Progenitor cell of endocrine pancreas (in vitro differentiated cells): ENCODE measurements around the gene CRHR2. TPM values are rescaled to one million over a fixed set of nuclear protein-coding genes. Genes with fewer than 3 reads are reported as not detected.

Experiments used
- DNase-seq: peaks from one replicate; pipeline ENCODE4 v3.0.0; 2021; ENCODE audit warnings: low spot score; ENCODE audit not compliant: unreplicated experiment
- H3K27ac Mint-ChIP-seq: 2 replicates; pipeline ENCODE4 v1.8.0; 2021; ENCODE audit warnings: mild to moderate bottlenecking, moderate library complexity, mixed read lengths
- H3K27me3 Mint-ChIP-seq: 2 replicates; pipeline ENCODE4 v1.8.0; 2021; ENCODE audit warnings: mixed read lengths
- H3K36me3 Mint-ChIP-seq: 2 replicates; pipeline ENCODE4 v1.8.0; 2022; ENCODE audit warnings: mixed read lengths; ENCODE audit not compliant: insufficient read depth
- H3K4me1 Mint-ChIP-seq: 2 replicates; pipeline ENCODE4 v1.8.0; 2021; ENCODE audit warnings: low read depth, mixed read lengths
- H3K4me3 Mint-ChIP-seq: 2 replicates; pipeline ENCODE4 v1.8.0; 2021; ENCODE audit warnings: low read depth, mild to moderate bottlenecking, moderate library complexity, mixed read lengths
- H3K9me3 Mint-ChIP-seq: 2 replicates; pipeline ENCODE4 v1.8.0; 2021; ENCODE audit warnings: low read depth, mixed read lengths
- CTCF ChIP-seq: fragments of 200-600 bp; sonication (generic); IDR thresholded peaks from one replicate; pipeline ENCODE4 v1.5.0; 2021; ENCODE audit warnings: antibody characterized with exemption, mild to moderate bottlenecking; ENCODE audit not compliant: unreplicated experiment
- total RNA-seq: library from RNA; stranded (reverse); gene quantifications from 2 replicates; pipeline ENCODE4 v1.2.1, GENCODE V29; 2021

The CRHR2 gene
- total RNA-seq, 1 donor from 2014 or later = not detected

- no peak for DNase-seq
- Mint-ChIP-seq H3K4me3 (no peak overlapping the region), H3K27me3 (peaks cover 3% of the 10 kb centered on the region), H3K27ac (no peak overlapping the region), H3K9me3 (no peaks in the 10 kb centered on the region), H3K36me3 (no peaks in the 10 kb centered on the region), H3K4me1 (peaks cover 1% of the 10 kb centered on the region)
- no peak for TF ChIP-seq CTCF
Observed at GRCh38 chr7:30706908-30707307, 24.7 kb upstream of the CRHR2 start.

GRCh38 chr7:30706316-30706715 is 24.1 kb upstream of the CRHR2 start:
- no peaks in the 10 kb centered on the region for H3K9me3 Mint-ChIP-seq
- H3K4me1 Mint-ChIP-seq = peaks cover 2% of the 10 kb centered on the region
- no peak for DNase-seq
- H3K27me3 Mint-ChIP-seq = peaks cover 3% of the 10 kb centered on the region
- H3K36me3 Mint-ChIP-seq = no peaks in the 10 kb centered on the region
- no peak overlapping the region for H3K4me3 Mint-ChIP-seq
- no peak for TF ChIP-seq CTCF
- no peak overlapping the region for H3K27ac Mint-ChIP-seq

GRCh38 chr7:30705596-30705995 is 23.3 kb upstream of the CRHR2 start:
- Mint-ChIP-seq H3K4me1 (peaks cover 9% of the 10 kb centered on the region), H3K27me3 (peaks cover 3% of the 10 kb centered on the region), H3K27ac (no peak overlapping the region), H3K36me3 (no peaks in the 10 kb centered on the region), H3K4me3 (no peak overlapping the region), H3K9me3 (no peaks in the 10 kb centered on the region)
- no peak for DNase-seq
- TF ChIP-seq CTCF = no peak

- peaks cover 3% of the 10 kb centered on the region for H3K27me3 Mint-ChIP-seq
- no peaks in the 10 kb centered on the region for H3K36me3 Mint-ChIP-seq
- H3K9me3 Mint-ChIP-seq = no peaks in the 10 kb centered on the region
- TF ChIP-seq CTCF = no peak
- H3K4me3 Mint-ChIP-seq = no peak overlapping the region
- H3K27ac Mint-ChIP-seq = no peak overlapping the region
- DNase-seq = no peak
- H3K4me1 Mint-ChIP-seq = peaks cover 9% of the 10 kb centered on the region
Observed at GRCh38 chr7:30705008-30705407, 22.8 kb upstream of the CRHR2 start.

GRCh38 chr7:30703756-30704155 is 21.5 kb upstream of the CRHR2 start:
- no peak for DNase-seq
- no peaks in the 10 kb centered on the region for H3K36me3 Mint-ChIP-seq
- H3K4me1 Mint-ChIP-seq = peaks cover 8% of the 10 kb centered on the region
- H3K9me3 Mint-ChIP-seq = no peaks in the 10 kb centered on the region
- H3K27me3 Mint-ChIP-seq = peaks cover 3% of the 10 kb centered on the region
- H3K4me3 Mint-ChIP-seq = no peak overlapping the region
- H3K27ac Mint-ChIP-seq = no peak overlapping the region
- no peak for TF ChIP-seq CTCF
